HG03521 (cell line): Measurements from ENCODE around the gene BICDL1.
"Not testable (repeated sequence)": the region's sequence is repeated elsewhere in the genome, so short reads cannot be mapped to it uniquely, and the experiment has no call there.

Experiments
- ATAC-seq: cut with Tn5 transposase; IDR thresholded peaks from one replicate; pipeline ENCODE4 v1.9.1; 2021; ENCODE audit warnings: mild to moderate bottlenecking, moderate library complexity; ENCODE audit not compliant: unreplicated experiment

BICDL1 gene

DNA sequence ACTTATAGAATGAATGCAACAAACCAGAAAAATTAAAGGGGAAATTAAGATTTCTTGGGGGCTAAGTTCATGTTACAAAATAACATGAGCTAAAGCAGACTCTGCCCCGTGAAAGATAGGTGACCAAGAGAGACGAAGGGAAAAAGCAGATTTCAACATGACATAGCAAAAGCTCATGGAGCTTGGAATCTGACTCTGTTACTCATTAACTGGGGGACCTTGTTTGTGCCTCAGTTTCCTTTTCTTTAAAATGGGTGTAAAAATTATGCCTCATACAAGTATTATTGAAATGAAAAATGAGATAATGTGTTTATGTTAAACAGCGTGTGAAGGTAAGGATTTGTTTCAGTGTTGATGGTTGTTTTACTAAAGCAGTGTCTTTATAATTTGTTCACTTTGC lies 11.5 kb downstream of the BICDL1 start:
- no peak for ATAC-seq

- ATAC-seq = no peak
Measured at GRCh38 chr12:120006258-120006975, 17.4 kb downstream of the BICDL1 start.

GRCh38 chr12:120007272-120007671 lies 18.2 kb downstream of the BICDL1 start:
- ATAC-seq = no peak

DNA sequence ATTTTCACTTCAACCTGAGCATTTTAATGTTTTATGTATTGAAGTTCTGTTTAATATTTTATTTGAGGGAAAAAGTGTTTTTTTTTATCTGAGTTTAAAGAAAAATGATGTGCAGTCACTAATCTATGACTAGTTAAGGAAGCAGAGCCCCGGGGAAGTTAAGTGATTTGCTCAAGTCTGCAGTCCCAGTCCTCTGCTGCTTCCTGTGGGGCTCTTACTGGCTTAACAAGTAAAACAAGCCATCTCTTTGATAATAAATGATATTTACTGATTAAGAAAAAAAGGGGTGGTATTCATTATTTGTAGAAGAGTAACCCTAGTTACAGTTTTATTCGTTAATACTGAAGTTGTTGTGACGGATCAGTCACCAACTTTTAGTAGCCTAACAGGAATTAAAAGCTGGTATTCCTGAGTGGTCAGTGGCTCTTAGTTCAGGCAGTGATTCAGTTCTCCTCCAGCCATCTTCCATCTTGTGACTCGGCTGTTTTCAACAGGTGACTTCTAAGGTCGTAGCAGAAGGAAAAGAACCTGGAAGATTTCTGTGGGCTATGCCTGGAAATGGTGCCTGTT lies 21.7 kb downstream of the BICDL1 start:
- ATAC-seq = no peak

GRCh38 chr12:120012067-120012621 lies 23.1 kb downstream of the BICDL1 start:
- ATAC-seq = peak; percentile 85

DNA sequence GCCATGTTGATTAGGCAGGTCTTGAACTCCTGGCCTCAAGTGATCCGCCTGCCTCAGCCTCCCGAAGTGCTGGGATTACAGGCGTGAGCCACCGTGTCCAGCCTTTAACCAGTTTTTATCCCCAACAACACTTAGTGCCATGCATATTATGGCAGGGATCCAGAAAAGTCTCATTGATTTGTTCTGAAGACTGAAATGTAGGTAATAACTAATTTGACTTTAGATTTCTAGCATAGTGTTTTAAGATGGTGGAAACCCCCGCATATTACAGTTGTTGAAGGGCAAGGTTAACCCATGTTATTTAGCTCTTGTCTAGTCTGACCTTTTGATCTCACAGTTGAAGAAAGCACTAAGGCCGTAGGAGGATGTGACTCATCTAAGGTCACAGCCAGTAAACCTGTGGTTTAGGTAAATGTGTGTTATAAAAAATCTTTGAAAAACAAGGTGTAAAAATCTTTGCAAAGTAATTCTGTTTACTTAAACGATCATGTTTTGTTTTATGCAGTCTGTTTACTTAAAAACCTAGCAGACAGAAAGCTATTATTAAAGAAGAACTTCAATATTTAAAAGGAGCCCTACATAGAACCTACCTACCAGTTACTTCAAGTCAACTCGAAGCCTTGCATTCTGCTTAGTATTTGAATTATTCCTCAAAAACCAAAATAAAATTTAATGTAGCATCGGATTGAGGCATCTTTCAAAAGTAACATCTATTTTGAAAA lies 24.8 kb downstream of the BICDL1 start:
- ATAC-seq = peak; percentile 64

- not testable (repeated sequence) for ATAC-seq
Measured at GRCh38 chr12:120014381-120014735, 25.3 kb downstream of the BICDL1 start.

DNA sequence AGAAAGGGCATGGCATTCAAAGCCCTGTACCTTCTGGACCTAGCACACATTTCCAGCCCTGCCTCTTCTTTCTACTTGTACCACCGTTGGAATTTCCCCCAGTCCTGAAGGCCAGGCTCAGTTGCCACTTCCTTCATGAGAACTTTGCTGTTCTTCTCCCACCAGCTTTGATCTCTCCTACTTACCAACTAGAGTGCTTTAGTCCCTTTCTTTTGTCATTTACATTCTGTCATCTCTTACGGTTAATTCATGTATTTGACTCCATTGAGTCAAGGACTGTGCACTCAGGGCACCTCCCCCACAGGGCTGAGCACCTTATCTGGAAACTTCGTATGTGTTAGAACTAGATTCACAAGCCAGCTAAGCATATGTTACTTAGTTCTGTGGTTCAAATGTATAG lies 26.3 kb downstream of the BICDL1 start:
- no peak for ATAC-seq

DNA sequence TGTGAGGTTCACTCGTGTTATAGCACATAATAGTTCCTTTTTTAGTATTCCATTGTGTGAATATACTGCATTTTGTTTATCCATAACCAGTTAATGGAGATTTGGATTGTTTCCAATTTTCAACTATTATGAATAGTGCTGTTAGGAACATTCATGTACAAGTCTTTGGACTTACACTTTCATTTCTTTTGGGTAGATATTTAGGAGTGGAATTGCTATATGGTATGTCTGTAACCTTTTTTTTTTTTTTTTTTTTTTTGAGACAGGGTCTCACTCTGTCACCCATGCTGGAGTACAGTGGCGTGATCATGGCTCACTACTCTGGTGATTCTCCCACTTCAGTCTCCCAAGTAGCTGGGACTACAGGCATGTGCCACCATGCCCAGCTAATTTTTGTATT lies 27.2 kb downstream of the BICDL1 start:
- not testable (repeated sequence) for ATAC-seq

GRCh38 chr12:120019197-120019596 lies 30.2 kb downstream of the BICDL1 start:
- no peak for ATAC-seq

- ATAC-seq = no peak
Measured at GRCh38 chr12:120019938-120020337, 30.9 kb downstream of the BICDL1 start.

DNA sequence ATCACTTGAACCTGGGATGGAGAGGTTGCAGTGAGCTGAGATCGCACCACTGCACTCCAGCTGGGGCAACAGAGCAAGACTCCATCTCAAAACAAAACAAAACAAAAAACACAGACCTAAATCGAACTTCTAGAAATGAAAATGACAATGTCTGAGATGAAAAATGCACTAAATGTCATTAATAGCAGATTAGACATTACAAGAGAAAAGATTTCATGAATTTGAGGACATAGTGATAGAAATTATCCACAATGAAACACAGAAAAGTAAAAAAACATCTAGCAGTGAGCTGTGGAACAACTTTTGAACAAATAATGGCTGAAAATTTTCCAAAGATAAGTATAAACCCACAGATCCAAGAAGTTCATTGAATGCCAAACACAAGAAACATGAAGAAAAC lies 35.2 kb downstream of the BICDL1 start:
- ATAC-seq = no peak

DNA sequence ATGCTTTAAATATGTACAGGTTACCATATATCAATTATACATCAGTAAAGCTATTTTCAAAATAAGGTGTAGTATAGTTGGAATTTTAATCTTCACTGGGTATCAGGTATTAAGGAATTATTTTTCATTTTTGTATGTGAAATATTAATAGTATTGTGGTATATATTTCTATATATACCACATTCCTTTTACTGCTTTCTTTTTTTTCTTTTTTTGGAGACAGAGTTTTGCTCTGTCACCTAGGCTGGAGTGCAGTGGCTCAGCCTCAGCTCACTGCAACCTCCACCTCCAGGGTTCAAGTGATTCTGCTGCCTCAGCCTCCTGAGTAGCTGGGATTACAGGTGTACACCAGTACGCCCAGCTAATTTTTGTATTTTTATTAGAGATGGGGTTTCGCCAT lies 36.6 kb downstream of the BICDL1 start:
- ATAC-seq = no peak

DNA sequence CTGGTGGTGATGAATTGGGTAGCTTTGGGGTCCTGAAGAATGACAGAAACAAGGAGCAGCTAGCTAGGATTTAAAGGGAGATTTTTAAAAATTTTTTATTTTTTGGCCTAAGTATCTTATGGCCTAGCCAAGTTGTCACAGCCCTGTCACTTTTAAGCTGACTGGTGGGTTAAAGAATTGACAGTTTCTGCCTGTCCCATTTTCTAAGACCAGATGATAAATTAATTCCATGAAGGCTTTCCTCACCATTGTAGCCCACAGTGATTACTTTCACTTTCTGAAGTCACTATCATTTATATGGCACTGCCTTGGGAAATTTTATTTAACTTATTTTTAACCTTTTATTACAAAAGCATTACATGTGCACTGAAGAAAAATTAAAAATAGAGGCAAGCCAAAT lies 43.2 kb downstream of the BICDL1 start:
- ATAC-seq = no peak

DNA sequence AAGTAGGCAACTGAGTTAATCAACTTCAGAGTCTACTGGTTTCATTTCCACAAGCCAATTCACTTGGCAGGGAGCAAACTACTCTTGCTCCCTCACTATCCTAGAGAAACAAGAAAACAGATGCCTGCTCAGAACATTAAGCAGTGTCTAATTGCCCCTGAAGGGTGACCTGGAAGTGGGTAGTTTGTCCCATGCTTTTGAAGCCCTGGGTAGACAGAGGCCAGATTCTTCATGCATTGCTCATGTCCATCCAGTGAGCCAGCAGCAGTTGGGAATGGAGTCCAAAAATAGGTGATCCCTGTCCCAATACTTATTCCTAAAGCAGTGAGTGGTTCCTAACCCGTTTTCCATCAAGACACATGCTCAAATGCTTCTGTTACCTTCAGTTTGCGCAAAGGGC lies 48.8 kb downstream of the BICDL1 start:
- ATAC-seq = no peak

DNA sequence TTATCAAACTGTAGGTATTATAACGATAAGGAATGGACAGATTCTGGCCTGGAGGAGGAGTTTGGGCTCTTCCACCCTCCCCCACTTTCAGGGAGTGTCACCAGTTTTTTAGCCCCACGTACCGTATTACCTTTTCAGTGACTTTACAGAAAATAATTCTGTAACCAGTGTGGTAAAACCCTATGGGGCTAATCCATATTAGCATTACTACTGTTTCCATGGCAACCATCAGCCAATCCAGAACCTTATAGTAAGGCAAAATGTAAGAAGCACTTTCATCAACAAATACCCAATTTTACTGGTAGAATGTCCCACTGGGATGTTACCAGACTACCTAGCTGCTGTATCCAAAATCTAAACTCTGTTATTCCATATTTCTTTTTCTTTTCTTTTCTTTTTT lies 50.7 kb downstream of the BICDL1 start:
- no peak for ATAC-seq

GRCh38 chr12:120041386-120042231 lies 52.6 kb downstream of the BICDL1 start:
- no peak for ATAC-seq

- ATAC-seq = not testable (repeated sequence)
Measured at GRCh38 chr12:120045367-120045766, 56.3 kb downstream of the BICDL1 start.

- ATAC-seq = no peak
Measured at GRCh38 chr12:120047072-120047471, 58.0 kb downstream of the BICDL1 start.

DNA sequence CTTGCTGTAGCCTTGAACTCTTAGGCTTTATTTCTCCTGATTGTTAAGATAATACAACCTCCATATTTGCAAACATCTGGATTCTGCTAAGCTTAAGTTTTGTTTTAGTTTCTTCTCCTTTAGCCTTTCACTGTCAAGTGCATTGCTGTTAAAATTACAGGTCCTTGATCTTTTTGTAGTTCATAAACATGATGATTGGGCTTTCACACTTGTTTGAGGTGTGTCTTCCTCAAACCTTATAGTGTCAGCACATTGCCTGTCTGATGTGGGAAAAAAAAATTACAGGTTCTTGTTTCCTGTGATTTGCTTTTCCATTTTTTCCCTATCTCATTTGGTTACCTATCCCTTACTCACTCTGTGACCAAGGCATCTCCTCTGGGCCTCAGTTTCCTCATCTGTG lies 59.2 kb downstream of the BICDL1 start:
- ATAC-seq = no peak

DNA sequence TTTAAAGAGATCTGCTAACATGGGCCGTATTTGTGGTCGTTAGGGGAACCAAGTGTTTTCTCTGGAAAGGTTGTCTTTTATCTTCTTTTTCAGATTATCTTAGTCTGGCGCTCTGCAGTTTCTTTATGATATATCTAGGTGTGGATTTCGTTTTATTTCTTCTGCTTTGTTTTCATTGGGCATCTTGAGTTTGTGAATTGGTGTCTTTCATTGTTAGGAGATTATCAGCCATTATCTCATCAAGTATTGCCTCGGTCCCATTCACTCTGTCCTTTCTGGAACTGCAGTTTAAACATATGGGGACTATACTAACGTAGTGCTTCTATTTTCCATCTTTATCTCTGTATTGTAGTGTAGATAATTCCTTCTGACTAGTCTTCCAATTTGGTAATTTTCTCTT lies 60.4 kb downstream of the BICDL1 start:
- no peak for ATAC-seq
